Left forelimb (tissue), 1 donor: ENCODE data around the gene NPFFR1.
"Not testable (repeated sequence)": the region's sequence is repeated elsewhere in the genome, so short reads cannot be mapped to it uniquely, and the experiment has no call there.

Experiments
- DNase-seq: peaks from one replicate; pipeline ENCODE4 v3.0.0-alpha.2; 2018; ENCODE audit warnings: low spot score

NPFFR1 gene

DNA sequence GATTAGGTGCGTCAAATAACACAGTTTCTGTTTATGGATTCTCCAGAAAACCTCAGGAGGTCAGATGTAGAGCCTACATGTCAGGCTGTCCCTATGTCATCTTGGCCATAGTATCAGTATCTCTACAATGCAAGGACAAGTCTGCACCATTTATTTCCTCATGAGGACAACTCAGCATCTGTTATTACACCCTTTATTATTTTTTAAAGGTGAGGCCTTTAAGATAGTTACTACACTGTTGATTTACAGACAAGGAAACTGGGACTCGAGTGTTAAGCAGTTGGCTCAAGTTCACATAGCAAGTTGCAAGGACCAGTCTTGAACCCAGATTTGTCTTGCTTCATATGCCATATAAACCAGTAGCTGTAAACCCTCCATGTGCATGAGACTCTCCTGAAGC, 27.3 kb downstream of the NPFFR1 start:
- no peak for DNase-seq

DNA sequence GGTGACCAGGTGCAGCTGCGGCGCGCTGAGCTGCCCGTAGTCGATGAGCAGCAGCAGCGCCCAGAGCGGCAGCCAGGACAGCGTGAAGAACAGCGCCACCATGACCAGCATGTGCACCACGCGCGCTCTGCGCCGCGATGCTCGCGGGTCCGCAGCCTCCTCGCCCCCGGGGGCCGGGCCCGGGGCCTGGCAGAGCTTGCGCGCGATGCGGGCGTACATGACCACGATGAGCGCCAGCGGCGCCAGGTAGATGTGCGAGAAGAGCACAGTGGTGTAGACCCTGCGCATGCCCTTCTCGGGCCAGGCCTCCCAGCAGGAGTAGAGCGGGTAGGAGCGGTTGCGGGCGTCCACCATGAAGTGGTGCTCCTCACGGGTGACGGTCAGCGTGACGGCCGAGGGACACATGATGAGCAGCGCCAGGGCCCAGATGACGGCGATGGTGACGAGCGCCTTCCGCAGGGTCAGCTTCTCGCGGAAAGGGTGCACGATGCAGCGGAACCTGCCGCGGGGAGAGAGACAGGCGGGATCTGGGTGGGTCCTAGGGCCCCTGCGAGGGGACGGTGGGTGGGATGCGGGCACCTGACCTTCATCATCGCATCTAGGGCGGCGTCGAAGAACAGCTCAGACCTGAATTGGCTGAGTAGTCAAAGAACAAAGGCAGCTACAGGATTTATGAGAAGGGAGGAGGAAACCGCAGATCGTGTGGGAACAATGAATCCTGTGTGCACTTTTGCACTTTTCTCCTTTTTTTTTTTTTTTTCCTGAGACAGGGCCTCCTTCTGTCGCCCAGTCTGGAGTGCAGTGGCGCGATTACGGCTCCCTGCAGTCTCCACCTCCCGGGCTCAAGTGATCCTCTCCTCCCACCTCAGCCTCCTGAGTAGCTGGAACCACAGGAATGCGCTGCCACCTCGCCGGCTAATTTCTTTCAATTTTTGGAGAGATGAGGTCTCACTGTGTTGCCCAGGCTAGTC, 28.2 kb downstream of the NPFFR1 start:
- no peak for DNase-seq

DNA sequence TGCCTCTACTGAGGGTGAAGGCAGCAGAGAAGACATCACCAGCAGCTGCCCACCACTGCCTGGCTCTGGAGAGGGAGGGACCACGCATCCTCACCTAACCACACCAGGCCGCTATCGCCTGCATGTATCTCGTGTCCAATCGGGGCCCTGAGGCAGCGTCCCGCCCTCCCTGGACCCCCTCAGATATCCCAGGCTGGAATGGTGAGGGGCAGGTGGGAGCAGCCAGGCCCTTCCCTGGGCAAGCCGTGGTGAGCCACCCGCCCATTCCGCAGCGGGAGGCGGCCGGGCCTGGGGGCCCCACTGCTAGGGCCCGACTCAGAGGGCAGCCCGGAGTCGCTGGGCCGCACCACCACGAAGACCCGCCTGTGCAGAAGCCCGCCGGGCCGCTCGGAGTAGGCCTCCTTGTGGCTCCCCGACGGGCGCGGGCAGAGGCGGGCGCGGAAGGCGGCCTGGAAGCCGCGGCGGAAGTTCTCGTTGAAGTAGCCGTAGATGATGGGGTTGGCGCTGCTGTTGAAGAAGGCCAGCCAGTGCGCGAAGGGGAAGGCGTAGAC, 29.0 kb downstream of the NPFFR1 start:
- DNase-seq: no peak

DNA sequence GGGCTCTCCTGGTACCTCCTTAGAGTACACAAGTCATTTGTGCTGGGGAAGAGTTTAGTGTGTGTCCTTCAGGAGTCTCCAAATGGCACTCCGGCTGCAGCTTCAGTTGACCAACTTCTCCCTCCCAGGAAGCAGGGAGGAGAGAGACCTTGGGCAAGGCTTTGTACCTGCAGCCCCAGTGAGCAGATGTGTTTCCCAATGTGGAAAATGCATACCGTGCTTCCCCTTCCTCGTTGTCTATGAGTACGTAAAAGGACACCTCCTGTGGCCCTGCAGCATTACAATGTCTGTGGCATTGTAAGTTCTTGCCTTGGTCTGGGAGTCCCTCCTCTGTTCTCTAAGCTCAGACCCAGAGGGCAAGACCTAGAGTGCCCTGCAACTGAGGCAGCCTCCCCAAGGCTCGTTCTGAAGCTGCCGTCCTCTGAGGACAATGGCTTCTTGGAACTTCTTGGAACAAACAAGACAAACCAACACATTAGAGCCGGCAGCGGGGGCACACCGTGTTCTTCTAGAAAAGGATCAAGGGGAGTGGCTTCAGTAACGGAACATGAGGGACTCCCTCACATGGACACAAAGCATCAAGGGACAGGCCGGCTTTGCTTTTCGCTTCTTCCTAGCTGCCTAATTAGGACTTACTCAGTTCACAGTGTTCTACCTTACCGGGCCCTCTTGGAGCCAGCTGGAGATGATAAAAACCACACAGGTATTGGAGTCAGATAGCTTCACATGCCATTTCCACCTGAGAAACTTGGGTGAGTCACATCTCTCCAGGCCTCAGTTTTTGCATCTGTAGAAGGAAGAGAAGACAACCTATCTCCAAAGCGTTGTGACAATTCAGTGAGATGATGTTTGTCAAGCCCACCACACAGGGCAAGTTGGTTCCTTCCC, 29.7 kb downstream of the NPFFR1 start:
- DNase-seq: no peak

DNA sequence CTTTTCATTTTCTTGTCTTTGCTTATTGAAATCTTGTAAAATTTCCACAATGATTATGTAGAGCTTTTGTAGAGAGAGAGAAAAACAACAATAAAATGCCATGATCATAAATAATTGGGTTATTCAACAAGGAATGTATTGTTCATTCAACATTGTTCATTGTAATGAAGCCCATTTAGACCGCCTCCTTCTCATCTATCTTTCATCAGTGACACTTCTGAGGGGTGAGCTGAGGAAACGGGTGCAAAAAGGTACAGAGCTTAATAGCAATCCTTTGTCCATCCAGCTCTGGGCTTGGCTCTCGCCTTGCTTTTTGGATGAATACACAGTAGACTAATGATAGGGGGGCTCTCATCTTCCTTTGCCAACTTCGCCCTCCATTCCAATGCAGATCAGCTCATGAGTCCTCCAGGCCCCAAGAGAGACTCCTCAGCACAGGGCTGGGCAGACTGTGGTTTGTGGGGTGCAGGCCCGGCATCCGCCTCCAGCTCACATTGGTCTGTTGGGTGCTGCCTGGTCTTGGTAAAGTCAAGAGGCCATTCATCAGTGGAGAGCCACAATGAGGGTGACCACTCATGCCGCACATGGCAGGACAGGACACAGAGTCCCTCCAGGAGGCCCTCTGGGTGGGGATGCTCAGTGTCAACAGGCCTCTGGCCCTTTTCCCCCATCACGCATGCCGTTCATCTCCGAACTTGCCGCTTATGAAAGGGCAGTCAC, 32.7 kb downstream of the NPFFR1 start:
- no peak for DNase-seq

DNA sequence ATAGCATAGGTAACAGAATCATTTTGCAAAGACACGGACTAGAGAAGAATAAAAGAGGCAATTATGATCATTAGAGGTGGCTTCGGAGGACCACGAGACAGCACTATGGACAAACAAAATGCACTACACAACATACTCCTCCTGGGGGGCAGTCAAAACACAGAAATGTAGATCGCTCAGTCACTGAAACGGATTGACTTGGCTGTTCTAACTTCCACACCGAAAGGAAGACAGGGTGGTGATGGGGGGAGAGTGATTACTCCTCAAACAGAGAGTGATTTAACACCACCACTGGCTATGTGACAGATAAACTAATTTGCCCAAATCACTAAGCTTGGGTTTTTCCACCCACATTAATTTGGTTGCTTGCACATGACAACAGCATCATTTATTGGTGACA, 36.4 kb downstream of the NPFFR1 start:
- DNase-seq: no peak

DNA sequence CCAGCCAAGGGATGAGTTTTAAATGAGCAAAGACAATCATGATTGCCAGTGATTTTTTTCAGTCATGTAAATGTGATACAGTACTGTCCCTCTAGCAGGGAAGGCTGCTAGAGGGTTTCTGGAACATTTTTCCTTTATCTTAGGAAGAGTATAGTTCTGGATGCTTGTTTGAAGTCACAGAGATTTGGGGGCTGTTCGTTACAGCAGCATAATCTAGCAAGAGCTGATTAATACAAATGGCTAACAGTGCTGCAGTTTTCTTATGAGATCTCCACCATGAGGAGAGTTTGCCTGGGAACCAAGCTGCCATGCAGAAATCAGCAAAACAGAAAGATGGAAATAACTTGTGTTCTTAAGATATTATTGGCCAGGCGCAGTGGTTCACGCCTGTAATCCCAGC, 42.7 kb downstream of the NPFFR1 start:
- no peak for DNase-seq

DNA sequence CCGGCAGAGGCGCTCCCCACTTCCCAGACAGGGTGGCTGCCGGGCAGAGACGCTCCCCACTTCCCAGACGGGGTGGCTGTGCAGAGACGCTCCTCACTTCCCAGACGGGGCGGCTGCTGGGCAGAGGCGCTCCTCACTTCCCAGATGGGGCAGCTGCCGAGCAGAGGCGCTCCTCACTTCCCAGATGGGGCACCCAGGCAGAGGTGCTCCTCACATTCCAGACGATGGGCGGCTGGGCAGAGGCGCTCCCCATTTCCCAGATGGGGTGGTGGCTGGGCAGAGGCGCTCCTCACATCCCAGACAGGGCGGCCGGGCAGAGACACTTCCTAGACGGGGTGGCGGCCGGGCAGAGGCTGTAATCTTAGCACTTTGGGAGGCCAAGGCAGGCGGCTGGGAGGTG, 43.8 kb downstream of the NPFFR1 start:
- DNase-seq: not testable (repeated sequence)

DNA sequence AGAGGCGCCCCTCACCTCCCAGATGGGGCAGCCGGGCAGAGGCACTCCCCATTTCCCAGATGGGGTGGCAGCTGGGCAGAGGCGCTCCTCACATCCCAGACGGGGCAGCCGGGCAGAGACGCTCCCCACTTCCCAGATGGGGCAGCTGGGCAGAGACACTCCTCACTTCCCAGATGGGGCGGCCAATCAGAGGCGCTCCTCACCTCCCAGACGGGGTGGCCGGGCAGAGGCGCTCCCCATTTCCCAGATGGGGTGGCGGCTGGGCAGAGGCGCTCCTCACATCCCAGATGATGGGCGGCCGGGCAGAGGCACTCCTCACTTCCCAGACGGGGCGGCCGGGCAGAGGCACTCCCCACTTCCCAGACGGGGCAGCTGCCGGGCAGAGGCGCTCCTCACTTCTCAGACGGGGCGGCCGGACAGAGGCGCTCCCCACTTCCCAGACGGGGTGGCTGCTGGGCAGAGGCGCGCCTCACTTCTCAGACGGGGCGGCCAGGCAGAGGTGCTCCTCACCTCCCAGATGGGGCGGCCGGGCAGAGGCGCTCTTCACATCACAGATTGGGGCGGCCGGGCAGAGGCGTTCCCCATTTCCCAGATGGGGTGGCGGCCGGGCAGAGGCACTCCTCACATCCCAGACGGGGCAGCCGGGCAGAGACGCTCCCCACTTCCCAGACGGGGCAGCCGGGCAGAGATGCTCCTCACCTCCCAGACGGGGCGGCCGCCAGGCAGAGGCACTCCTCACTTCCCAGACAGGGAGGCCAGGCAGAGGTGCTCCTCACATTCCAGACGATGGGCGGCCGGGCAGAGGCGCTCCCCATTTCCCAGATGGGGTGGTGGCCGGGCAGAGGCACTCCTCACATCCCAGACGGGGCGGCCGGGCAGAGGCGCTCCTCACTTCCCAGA, 44.5 kb downstream of the NPFFR1 start:
- DNase-seq: not testable (repeated sequence)

DNA sequence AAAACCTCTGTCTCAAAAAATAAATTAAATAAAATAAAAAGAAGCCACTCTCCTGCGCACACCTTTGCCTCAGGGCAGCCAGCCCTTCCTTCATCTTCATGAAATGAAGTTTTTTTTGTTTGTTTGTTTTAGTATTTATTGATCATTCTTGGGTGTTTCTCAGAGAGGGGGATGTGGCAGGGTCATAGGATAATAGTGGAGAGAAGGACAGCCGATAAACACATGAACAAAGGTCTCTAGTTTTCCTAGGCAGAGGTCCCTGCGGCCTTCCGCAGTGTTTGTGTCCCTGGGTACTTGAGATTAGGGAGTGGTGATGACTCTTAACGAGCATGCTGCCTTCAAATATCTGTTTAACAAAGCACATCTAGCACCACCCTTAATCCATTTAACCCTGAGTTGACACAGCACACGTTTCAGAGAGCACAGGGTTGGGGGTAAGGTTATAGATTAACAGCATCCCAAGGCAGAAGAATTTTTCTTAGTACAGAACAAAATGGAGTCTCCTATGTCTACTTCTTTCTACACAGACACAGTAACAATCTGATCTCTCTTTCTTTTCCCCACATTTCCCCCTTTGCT, 45.8 kb downstream of the NPFFR1 start:
- DNase-seq: not testable (repeated sequence)

DNA sequence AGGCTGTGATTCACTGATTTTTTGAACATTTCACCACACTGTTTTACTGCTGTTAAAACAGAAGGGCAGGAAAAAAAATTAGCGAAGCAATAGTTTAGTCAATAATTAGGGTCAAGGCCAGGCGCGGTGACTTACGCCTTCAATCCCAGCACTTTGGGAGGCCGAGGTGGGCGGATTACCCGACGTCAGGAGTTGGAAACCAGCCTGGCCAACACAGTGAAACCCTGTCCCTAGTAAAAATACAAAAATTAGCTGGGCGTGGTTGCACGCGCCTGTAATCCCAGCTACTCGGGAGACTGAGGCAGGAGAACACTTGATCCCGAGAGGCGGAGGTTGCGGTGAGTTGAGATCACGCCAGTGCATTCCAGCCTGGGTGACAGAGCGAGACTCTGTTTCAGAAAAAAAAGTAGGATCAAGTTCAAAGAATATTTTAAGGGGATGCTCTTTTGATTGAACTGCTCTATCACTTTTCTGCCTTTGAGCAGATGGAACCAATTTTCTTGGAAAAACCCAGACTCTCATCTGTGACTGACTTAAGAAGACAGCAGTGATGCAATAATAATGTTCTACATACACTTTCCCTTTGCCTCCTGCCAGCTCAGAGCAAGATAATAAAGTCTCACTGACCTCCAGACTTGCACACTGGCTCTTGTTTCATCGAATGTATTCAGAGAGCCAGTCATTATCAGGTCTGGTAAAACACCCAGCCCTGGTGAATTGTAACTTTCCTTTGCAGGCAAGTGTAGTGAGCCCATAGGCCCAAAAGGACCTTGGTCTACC, 48.9 kb downstream of the NPFFR1 start:
- no peak for DNase-seq

DNA sequence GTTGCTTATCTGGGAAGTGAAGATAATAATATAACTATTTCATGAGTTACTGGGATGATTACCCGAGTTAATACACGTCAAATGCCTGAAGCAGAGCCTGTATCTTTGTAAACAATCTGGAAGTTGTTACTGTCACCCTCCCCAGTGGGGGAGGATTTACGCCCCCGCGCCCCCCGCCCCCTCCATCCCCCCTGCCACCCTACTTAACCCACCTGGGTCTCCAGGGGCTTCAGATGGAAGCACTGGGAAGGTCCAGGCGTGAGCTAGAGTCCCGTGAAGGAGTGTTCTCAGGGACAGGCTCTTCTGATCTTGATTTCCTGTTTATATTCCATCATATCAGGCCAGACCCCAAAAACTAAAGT, 49.9 kb downstream of the NPFFR1 start:
- no peak for DNase-seq

DNA sequence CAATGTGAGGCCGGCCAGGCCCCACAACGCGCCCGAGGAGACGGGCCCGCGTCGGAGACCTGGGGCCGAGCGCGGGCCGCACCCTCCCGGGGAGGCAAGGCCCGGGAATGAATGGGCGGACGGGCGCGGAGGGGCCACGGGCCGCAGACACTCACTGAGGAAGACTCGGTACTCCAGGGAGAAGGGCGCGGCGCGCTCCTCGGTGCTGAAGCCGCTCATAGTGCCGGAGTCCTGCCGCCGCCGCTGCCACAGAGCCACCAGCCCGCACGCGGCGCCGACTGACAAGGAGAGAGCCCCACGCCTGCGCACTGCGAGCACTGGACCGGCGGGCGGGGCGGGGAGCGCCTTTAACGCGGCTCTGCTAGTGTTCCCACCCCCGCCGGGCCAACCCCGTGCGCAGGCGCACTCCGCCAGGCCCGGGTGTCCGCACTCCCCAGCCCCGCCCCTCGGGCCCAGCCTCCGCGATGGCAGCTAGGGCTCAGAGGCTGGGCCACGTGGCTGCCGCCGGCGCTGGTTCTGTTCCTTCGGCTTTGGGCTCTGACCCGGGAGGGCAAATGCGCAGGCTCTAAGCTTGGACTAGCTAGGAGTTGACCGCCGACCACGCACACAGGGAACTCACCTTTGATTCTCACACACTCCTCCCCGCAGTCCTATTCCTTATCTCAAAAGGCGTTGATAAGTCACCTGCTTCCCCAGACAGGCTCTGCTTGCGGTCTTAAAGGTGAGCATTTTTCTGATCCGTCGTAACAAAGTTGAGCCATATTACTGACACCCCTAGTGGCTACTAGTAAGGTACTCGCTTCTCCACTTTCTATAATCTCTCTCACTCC, 50.5 kb downstream of the NPFFR1 start, which contains the start of gene PPA1:
PPA1 (minus strand) TSS at position 321 of the 830 bp plus-strand sequence; CDS start at position 219, 102 bp downstream.
- peak; percentile 98 for DNase-seq

DNA sequence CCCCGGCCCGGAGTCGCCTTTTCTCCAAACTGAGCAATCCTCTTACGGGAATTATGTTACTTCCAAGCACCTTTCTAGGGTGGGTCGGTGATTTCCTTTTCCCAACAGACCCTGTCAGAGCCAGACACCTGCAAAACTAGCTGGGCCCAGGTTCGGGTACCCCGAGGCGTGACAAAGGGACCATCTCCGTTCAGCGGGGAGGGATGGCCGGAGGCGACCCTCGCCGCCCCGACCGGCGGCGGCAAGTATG, 51.0 kb downstream of the NPFFR1 start:
- DNase-seq: no peak

DNA sequence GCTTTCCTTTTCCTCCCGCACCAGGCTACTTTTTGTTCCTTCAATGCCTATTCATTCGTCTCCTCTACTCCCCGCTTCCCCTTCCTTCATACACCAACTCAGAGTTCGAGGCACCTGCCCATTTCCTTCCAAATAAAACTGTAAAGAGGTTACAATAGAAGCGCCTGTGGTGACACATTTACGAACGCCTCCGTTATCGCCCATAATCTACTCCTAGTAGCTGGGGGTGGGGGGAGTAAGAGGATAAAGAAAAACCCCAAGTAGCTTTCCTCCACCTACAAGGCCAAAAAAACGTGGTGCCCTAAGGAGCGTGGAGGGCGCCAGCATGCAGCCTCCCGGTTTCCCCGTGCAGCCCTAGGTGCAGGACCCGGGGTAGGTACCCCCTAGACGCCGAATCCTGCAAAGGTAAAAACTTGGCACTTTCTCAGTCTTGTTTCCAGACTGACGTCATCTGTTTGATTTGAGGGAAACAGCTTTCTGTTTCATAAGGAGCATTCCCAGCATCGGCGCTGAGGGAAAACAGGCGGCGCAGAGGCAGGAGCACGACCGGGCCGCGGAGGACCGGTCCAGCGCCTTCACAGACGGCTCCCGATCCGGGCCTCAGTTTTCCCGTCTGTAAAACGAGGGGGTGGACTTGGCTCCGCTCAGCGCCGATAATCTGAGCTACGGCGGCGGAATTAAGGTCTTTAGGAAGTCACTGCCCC, 51.5 kb downstream of the NPFFR1 start:
- DNase-seq: no peak

DNA sequence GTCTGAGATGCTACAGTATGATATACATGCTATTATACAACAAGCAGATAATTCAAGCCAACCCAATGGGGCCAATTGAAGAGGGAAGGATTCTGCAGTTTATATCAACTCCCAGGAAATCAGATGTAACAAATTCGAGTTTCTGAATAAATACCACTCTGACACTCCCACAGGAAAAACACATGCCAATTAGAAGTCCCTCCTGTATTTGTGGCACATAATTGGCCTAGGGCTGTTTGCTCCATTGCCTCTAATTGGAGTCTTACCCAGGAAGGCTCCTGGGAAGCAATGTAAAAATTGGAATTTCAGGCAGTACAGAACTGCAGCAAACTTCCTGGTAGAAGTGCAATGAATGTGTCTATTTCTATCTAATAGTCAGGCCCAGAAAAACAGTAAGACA, 55.3 kb downstream of the NPFFR1 start:
- no peak for DNase-seq

DNA sequence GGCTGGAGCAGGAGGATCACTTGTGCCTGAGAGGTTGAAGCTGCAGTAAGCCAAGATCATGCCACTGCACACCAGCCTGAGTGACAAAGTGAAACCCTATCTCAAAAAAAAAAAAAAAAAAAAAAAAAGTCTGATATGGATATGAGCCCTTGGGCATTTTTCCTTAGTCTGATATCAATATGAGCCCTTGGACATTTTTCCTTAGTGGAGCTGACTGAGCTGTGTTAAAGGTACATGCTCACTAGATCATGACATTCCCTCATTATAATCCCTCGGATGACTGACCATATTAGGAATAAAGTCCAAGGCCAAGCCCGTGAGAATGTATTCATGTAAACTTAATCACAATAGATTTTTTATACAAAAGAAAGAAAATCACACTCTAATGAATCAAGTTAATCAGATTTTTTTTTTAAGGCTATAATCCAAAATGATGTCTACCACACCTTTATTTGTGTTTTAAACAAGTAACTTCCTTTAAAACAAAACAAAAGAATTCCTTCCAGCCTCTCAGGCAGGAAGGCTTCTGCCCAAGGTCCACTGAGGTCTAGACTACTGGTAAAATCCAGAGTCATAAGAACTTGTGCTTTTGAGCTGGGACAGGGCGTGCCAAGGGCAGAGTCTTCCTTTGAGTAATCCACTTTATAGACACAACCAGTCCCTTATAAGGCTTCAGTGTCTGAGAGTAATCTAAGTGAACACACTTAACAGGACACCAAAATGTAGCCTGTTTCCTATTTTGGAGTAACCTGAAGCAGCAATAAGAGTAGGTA, 56.1 kb downstream of the NPFFR1 start:
- DNase-seq: no peak

DNA sequence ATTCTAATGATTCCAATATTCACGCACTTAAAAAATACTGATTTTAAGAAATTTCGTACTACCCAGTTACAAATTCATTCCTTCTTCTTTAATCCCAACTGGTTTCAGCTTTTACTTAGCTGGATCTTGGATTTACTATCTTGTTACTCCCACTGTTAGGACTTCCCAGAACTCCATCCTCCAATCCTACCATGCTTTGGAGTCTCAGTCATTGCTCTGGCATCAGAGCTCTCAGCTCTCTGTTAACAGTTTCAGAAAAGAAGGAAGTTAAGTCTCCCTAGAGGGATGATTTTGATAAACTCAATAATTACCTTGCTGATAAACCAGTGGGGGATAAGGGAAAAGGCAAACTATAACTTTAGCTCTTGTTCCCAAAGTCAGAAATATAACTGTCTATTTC, 60.1 kb downstream of the NPFFR1 start:
- DNase-seq: no peak
